Measurements from ENCODE around the gene FOXN3. TPM values are rescaled to one million over a fixed set of nuclear protein-coding genes. Genes with fewer than 3 reads are reported as not detected.

FOXN3 gene
- total and polyA plus RNA-seq, 9 donors, result 56.9 to 172 (median 99.2) TPM

DNA sequence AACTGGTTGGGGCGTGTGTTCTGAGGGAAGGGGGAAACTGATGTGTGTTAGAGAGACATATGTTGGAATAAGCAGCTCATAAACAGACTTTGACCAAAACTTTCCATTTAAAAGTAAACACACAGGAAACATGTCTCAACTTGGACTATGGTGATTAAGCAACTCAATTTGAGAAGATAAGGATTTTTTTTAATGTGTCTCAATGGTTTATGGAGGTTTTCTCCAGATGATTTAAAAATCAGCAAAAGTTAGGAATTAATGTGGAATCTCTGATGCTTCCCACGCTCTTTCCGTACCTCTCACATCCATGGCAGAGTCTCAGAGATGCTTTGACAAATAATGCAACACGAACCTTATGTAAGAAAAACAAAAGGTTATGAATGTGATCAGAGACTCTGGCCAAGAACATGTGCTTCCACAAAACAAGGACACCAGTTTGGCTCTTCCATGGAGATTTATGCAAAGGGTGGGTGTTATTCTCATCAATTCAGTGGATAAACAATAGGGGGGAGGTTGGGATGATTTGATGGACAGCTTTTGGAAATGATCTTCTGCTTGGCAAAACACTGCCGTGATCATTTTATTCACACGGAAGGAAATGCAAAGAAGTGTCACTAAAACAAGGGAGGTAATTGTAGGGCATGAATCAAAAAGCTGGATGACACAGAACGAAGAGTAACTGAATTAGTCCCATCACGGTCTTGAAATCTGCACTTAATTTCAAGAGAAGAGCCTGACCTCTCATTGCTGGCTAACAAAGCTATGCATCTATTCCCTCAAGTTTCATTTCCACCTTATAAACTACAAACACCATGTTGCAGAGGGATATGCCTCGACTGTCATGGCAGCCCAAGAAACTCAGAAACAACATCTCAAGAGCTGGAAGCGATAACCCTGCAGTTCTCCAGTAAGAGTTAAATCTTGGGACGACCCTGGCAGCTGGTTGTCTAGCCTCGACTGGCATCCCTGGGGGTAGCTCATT is 76.5 kb downstream of the FOXN3 start:
- Histone ChIP-seq H3K4me3 (no peak overlapping the region), H3K36me3 (no peaks in the 10 kb centered on the region), H3K27ac (peak overlapping the region in 1 of 2 donors; percentile 25), H3K4me1 (ENCODE audit: insufficient read depth) (peaks cover 37% of the 10 kb centered on the region), H3K9me3 (no peaks in the 10 kb centered on the region), H3K27me3 (no peaks in the 10 kb centered on the region)
- peak in 1 of 5 donors; percentile 41 for DNase-seq
- WGBS, 3 donors, result 41 to 48% (median 45%) methylated on average over 12 of the region's 12 CpGs
- intact Hi-C loops (cut with DNase I), result no loop called here
- TF ChIP-seq EP300 (IDR thresholded peaks at IDR 0.05), result no peak
- no peak for TF ChIP-seq POLR2A (IDR thresholded peaks at IDR 0.05)
- TF ChIP-seq, protein P1, sequence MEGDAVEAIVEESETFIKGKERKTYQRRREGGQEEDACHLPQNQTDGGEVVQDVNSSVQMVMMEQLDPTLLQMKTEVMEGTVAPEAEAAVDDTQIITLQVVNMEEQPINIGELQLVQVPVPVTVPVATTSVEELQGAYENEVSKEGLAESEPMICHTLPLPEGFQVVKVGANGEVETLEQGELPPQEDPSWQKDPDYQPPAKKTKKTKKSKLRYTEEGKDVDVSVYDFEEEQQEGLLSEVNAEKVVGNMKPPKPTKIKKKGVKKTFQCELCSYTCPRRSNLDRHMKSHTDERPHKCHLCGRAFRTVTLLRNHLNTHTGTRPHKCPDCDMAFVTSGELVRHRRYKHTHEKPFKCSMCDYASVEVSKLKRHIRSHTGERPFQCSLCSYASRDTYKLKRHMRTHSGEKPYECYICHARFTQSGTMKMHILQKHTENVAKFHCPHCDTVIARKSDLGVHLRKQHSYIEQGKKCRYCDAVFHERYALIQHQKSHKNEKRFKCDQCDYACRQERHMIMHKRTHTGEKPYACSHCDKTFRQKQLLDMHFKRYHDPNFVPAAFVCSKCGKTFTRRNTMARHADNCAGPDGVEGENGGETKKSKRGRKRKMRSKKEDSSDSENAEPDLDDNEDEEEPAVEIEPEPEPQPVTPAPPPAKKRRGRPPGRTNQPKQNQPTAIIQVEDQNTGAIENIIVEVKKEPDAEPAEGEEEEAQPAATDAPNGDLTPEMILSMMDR (IDR thresholded peaks at IDR 0.05), result no peak

DNA sequence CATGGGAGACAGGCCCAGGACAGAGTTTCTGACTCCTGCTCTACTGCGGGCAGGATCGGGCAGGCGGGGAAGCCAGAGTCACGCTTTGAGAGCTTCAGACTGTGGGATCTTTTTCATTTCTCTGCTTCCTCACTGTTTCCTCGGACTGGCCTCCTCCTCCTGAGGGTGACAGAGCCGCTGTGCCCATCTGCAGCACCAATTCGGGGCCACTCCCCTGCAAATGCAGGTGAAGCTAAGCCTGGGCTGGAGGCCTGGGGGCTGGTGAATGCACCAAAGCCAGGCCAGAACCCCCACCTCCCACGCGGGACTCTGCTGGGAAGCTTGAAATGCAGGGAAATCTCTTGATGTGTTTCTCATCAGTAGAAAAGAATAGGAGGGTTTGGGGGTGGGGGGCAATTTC is 77.5 kb downstream of the FOXN3 start:
- Histone ChIP-seq H3K4me3 (no peak overlapping the region), H3K9me3 (no peaks in the 10 kb centered on the region), H3K36me3 (no peaks in the 10 kb centered on the region), H3K27ac (peak overlapping the region; percentile 33 to 55), H3K4me1 (ENCODE audit: insufficient read depth) (peaks cover 35% of the 10 kb centered on the region), H3K27me3 (no peaks in the 10 kb centered on the region)
- WGBS, 3 donors, result 43 to 62% (median 55%) methylated on average over 9 of the region's 9 CpGs
- no peak for DNase-seq
- intact Hi-C loops (cut with DNase I), result no loop called here
- TF ChIP-seq, protein P1 (IDR thresholded peaks at IDR 0.05), result no peak
- TF ChIP-seq EP300 (IDR thresholded peaks at IDR 0.05), result no peak
- no peak for TF ChIP-seq POLR2A (IDR thresholded peaks at IDR 0.05)

- Histone ChIP-seq H3K9me3 (no peaks in the 10 kb centered on the region), H3K27ac (peak overlapping the region; percentile 33 to 55), H3K27me3 (no peaks in the 10 kb centered on the region), H3K36me3 (no peaks in the 10 kb centered on the region), H3K4me3 (no peak overlapping the region), H3K4me1 (ENCODE audit: insufficient read depth) (peaks cover 35% of the 10 kb centered on the region)
- TF ChIP-seq, protein P1 (IDR thresholded peaks at IDR 0.05), result no peak
- TF ChIP-seq POLR2A (IDR thresholded peaks at IDR 0.05) (no peak), EP300 (IDR thresholded peaks at IDR 0.05) (no peak)
- intact Hi-C loops (cut with DNase I), result no loop called here
- DNase-seq, result no peak
- WGBS, 3 donors, result 76 to 86% (median 79%) methylated on average over 9 of the region's 9 CpGs
Observed at GRCh38 chr14:89339158-89339557, 77.9 kb downstream of the FOXN3 start.

GRCh38 chr14:89336338-89336737 is 80.7 kb downstream of the FOXN3 start:
- H3K9me3 ChIP-seq, result no peaks in the 10 kb centered on the region
- TF ChIP-seq, protein P1 (IDR thresholded peaks at IDR 0.05), result no peak
- TF ChIP-seq EP300 (IDR thresholded peaks at IDR 0.05), result no peak
- no peak for TF ChIP-seq POLR2A (IDR thresholded peaks at IDR 0.05)
- peak overlapping the region in 1 of 2 donors; percentile 5 for H3K27ac ChIP-seq
- DNase-seq, result no peak
- H3K4me1 ChIP-seq (ENCODE audit: insufficient read depth), result peaks cover 37% of the 10 kb centered on the region
- no peaks in the 10 kb centered on the region for H3K36me3 ChIP-seq
- intact Hi-C loops (cut with DNase I), result no loop called here
- no peak overlapping the region for H3K4me3 ChIP-seq
- no peaks in the 10 kb centered on the region for H3K27me3 ChIP-seq
- WGBS, 3 donors, result 94 to 96% (median 94%) methylated on average over 3 of the region's 3 CpGs

Data from ovary (tissue), 9 donors.